ENCODE results near the gene TMX3.

The TMX3 gene

GRCh38 chr18:68676913-68677312 is 38.0 kb downstream of the TMX3 start:
- no peaks in the 10 kb centered on the region for H3K79me2 ChIP-seq (ENCODE audit: insufficient read depth, low read length)
- H3F3A ChIP-seq (ENCODE audit: insufficient read depth, low read length): no peaks in the 10 kb centered on the region
- H3K27ac ChIP-seq (ENCODE audit: low read depth, low read length, poor library complexity, severe bottlenecking): no peak overlapping the region
- no peak overlapping the region for H3K4me2 ChIP-seq (ENCODE audit: low read length)
- no peaks in the 10 kb centered on the region for H4K20me1 ChIP-seq (ENCODE audit: insufficient read depth, low read length)
- H3K9ac ChIP-seq (ENCODE audit: low read length): no peak overlapping the region
- H3K9me2 ChIP-seq (ENCODE audit: low read depth, low read length): no peaks in the 10 kb centered on the region
- no peaks in the 10 kb centered on the region for H3K9me3 ChIP-seq (ENCODE audit: low read length)
- H3K36me3 ChIP-seq (ENCODE audit: insufficient read depth, low read length): peaks cover 60% of the 10 kb centered on the region
- H3K4me1 ChIP-seq (ENCODE audit: insufficient read depth, low read length, severe bottlenecking): no peaks in the 10 kb centered on the region
- H3K27me3 ChIP-seq (ENCODE audit: insufficient read depth, low read length): no peaks in the 10 kb centered on the region
- no peak overlapping the region for H3K4me3 ChIP-seq (ENCODE audit: low read depth, low read length, poor library complexity, severe bottlenecking)
- no peak for TF ChIP-seq EZH2 (IDR thresholded peaks at IDR 0.05; ENCODE audit: borderline replicate concordance, low read length)
- peak; percentile 20; the same call in 1 of the 2 replicates for TF ChIP-seq CTCF (IDR thresholded peaks at IDR 0.05; ENCODE audit: low read length)
- H2AFZ ChIP-seq (ENCODE audit: low read length): no peak overlapping the region

GRCh38 chr18:68667121-68667520 is 47.8 kb downstream of the TMX3 start:
- Histone ChIP-seq H3F3A (ENCODE audit: insufficient read depth, low read length) (no peaks in the 10 kb centered on the region), H3K9me2 (ENCODE audit: low read depth, low read length) (no peaks in the 10 kb centered on the region), H3K4me1 (ENCODE audit: insufficient read depth, low read length, severe bottlenecking) (no peaks in the 10 kb centered on the region), H3K27ac (ENCODE audit: low read depth, low read length, poor library complexity, severe bottlenecking) (no peak overlapping the region), H2AFZ (ENCODE audit: low read length) (no peak overlapping the region), H3K36me3 (ENCODE audit: insufficient read depth, low read length) (no peaks in the 10 kb centered on the region), H3K4me2 (ENCODE audit: low read length) (no peak overlapping the region), H4K20me1 (ENCODE audit: insufficient read depth, low read length) (no peaks in the 10 kb centered on the region), H3K27me3 (ENCODE audit: insufficient read depth, low read length) (no peaks in the 10 kb centered on the region), H3K79me2 (ENCODE audit: insufficient read depth, low read length) (no peaks in the 10 kb centered on the region), H3K9me3 (ENCODE audit: low read length) (no peaks in the 10 kb centered on the region), H3K9ac (ENCODE audit: low read length) (no peak overlapping the region), H3K4me3 (ENCODE audit: low read depth, low read length, poor library complexity, severe bottlenecking) (no peak overlapping the region)
- no peak for TF ChIP-seq CTCF (IDR thresholded peaks at IDR 0.05; ENCODE audit: low read length)
- no peak for TF ChIP-seq EZH2 (IDR thresholded peaks at IDR 0.05; ENCODE audit: borderline replicate concordance, low read length)

- Histone ChIP-seq H3K27me3 (ENCODE audit: insufficient read depth, low read length) (no peaks in the 10 kb centered on the region), H3K4me3 (ENCODE audit: low read depth, low read length, poor library complexity, severe bottlenecking) (no peak overlapping the region), H3K4me2 (ENCODE audit: low read length) (no peak overlapping the region), H3K9ac (ENCODE audit: low read length) (no peak overlapping the region), H3K79me2 (ENCODE audit: insufficient read depth, low read length) (no peaks in the 10 kb centered on the region), H3K9me3 (ENCODE audit: low read length) (no peaks in the 10 kb centered on the region), H3K27ac (ENCODE audit: low read depth, low read length, poor library complexity, severe bottlenecking) (no peak overlapping the region), H2AFZ (ENCODE audit: low read length) (no peak overlapping the region), H4K20me1 (ENCODE audit: insufficient read depth, low read length) (no peaks in the 10 kb centered on the region), H3K36me3 (ENCODE audit: insufficient read depth, low read length) (no peaks in the 10 kb centered on the region), H3K9me2 (ENCODE audit: low read depth, low read length) (no peaks in the 10 kb centered on the region), H3K4me1 (ENCODE audit: insufficient read depth, low read length, severe bottlenecking) (no peaks in the 10 kb centered on the region), H3F3A (ENCODE audit: insufficient read depth, low read length) (no peaks in the 10 kb centered on the region)
- TF ChIP-seq CTCF (IDR thresholded peaks at IDR 0.05; ENCODE audit: low read length) (no peak), EZH2 (IDR thresholded peaks at IDR 0.05; ENCODE audit: borderline replicate concordance, low read length) (no peak)
Measured at GRCh38 chr18:68666381-68666780, 48.5 kb downstream of the TMX3 start.

All from OCI-LY1 (cell line).